ENCODE measurements around the gene RFESD. TPM values are rescaled to one million over a fixed set of nuclear protein-coding genes. Genes with fewer than 3 reads are reported as not detected.

The RFESD gene
- total RNA-seq, 1 donor from 2014 or later = 0.52 TPM

GRCh38 chr5:95649842-95650620 is 3.5 kb downstream of the RFESD start:
- no peak overlapping the region for H3K4me3 ChIP-seq (ENCODE audit: low read depth, low read length)
- DNase-seq (ENCODE audit: low read depth) = no peak
- TF ChIP-seq CTCF (conservative IDR thresholded peaks at IDR 0.05; ENCODE audit: low read depth, low read length) = no peak

GRCh38 chr5:95652849-95653248 is 6.3 kb downstream of the RFESD start:
- DNase-seq (ENCODE audit: low read depth) = no peak
- no peak for TF ChIP-seq CTCF (conservative IDR thresholded peaks at IDR 0.05; ENCODE audit: low read depth, low read length)

GRCh38 chr5:95654196-95654595 is 7.6 kb downstream of the RFESD start:
- no peak for DNase-seq (ENCODE audit: low read depth)
- TF ChIP-seq CTCF (conservative IDR thresholded peaks at IDR 0.05; ENCODE audit: low read depth, low read length) = no peak
- H3K4me3 ChIP-seq (ENCODE audit: low read depth, low read length) = no peak overlapping the region

More at GRCh38 chr5:95652849-95653248, 6.3 kb downstream of the RFESD start:
- no peak overlapping the region for H3K4me3 ChIP-seq (ENCODE audit: low read depth, low read length)

GRCh38 chr5:95655575-95655974 is 9.0 kb downstream of the RFESD start:
- H3K4me3 ChIP-seq (ENCODE audit: low read depth, low read length) = no peak overlapping the region
- no peak for TF ChIP-seq CTCF (conservative IDR thresholded peaks at IDR 0.05; ENCODE audit: low read depth, low read length)
- no peak for DNase-seq (ENCODE audit: low read depth)

GRCh38 chr5:95660060-95660459 is 13.5 kb downstream of the RFESD start:
- TF ChIP-seq CTCF (conservative IDR thresholded peaks at IDR 0.05; ENCODE audit: low read depth, low read length) = no peak
- H3K4me3 ChIP-seq (ENCODE audit: low read depth, low read length) = no peak overlapping the region
- no peak for DNase-seq (ENCODE audit: low read depth)

- TF ChIP-seq CTCF (conservative IDR thresholded peaks at IDR 0.05; ENCODE audit: low read depth, low read length) = no peak
- H3K4me3 ChIP-seq (ENCODE audit: low read depth, low read length) = no peak overlapping the region
- no peak for DNase-seq (ENCODE audit: low read depth)
These were observed 16.4 kb downstream of the RFESD start for GRCh38 chr5:95662946-95663345.
